ENCODE data around the gene SALL4. TPM values are rescaled to one million over a fixed set of nuclear protein-coding genes. Genes with fewer than 3 reads are reported as not detected.

Gene SALL4
- total RNA-seq, 2 donors from 2014 or later = 1.8 to 12.6 TPM

DNA sequence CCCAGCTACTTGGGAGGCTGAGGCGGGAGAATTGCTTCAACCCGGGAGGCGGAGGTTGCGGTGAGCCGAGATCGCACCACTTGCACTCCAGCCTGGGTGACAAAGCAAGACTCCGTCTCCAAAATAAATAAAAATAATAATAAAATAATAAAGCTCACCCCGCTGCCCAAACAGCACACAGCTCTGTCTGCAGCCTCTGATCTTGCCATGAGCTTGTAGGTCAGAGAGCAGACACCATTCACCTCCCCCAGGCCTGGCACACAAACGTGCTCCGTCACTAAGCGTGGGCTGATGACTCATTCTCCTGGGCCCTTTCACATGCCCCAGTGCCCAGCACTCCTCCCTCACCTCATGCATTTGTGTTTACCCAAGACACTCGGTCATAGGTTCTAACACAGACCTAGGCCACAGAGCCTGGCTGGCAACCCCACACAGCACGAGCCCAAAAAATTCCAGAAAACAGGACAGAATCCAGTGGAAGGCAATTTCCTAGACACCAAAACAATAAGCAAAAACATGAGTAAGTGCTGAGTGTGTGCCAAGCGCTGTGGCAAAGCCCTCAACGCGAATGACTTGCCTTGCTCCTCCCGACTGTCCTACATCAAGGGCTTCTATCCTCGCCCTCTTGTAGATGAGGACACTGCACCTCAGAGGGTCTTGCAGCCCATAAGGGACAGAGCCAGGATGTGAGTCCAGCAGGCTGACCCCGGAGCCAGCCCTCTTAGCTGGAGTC is 52.1 kb downstream of the SALL4 start:
- WGBS = 60% methylated on average over 19 of the region's 19 CpGs
- H3K4me1 ChIP-seq (replicated peaks) = peaks cover 13% of the 10 kb centered on the region
- peak; percentile 56 for DNase-seq (ENCODE audit: low spot score)

DNA sequence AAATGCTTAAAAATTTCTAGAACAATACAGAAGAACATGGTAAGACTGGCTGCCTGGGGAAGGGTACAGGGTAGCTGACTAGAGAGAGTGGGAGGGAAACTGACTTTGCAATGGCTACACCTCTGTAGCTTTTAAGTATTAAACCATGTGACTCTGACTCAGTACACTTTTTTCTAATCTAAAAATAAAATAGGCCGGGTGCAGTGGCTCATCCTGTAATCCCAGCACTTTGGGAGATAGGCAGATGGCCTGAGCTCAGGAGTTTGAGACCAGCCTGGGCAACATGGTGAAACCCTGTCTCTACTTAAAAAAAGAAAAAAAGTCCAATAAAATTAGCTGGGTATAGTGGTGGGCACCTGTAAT is 52.7 kb downstream of the SALL4 start:
- no peak overlapping the region for H3K4me3 ChIP-seq
- intact Hi-C loops (cut with DNase I) = no loop called here
- no peaks in the 10 kb centered on the region for H3K9me3 ChIP-seq
- WGBS = 45% methylated on average over 1 of the region's 1 CpG
- peaks cover 13% of the 10 kb centered on the region for H3K4me1 ChIP-seq (replicated peaks)
- H3K27me3 ChIP-seq (replicated peaks; ENCODE audit: insufficient read depth) = no peaks in the 10 kb centered on the region
- H3K36me3 ChIP-seq = no peaks in the 10 kb centered on the region
- TF ChIP-seq, protein P1, sequence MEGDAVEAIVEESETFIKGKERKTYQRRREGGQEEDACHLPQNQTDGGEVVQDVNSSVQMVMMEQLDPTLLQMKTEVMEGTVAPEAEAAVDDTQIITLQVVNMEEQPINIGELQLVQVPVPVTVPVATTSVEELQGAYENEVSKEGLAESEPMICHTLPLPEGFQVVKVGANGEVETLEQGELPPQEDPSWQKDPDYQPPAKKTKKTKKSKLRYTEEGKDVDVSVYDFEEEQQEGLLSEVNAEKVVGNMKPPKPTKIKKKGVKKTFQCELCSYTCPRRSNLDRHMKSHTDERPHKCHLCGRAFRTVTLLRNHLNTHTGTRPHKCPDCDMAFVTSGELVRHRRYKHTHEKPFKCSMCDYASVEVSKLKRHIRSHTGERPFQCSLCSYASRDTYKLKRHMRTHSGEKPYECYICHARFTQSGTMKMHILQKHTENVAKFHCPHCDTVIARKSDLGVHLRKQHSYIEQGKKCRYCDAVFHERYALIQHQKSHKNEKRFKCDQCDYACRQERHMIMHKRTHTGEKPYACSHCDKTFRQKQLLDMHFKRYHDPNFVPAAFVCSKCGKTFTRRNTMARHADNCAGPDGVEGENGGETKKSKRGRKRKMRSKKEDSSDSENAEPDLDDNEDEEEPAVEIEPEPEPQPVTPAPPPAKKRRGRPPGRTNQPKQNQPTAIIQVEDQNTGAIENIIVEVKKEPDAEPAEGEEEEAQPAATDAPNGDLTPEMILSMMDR (IDR thresholded peaks at IDR 0.05) = no peak
- TF ChIP-seq POLR2AphosphoS5 (IDR thresholded peaks at IDR 0.05) = peak; percentile 5
- DNase-seq (ENCODE audit: low spot score) = no peak
- peak overlapping the region in 1 of 2 donors; percentile 62 for H3K27ac ChIP-seq

More for the DNA sequence above, 52.1 kb downstream of the SALL4 start:
- Histone ChIP-seq H3K4me3 (no peak overlapping the region), H3K27me3 (replicated peaks; ENCODE audit: insufficient read depth) (no peaks in the 10 kb centered on the region), H3K9me3 (no peaks in the 10 kb centered on the region), H3K27ac (peak overlapping the region in 1 of 2 donors; percentile 62), H3K36me3 (no peaks in the 10 kb centered on the region)
- intact Hi-C loops (cut with DNase I) = no loop called here
- TF ChIP-seq POLR2AphosphoS5 (IDR thresholded peaks at IDR 0.05) (peak; percentile 74), POLR2A (IDR thresholded peaks at IDR 0.05) (no peak)
- TF ChIP-seq, protein P1 (IDR thresholded peaks at IDR 0.05) = no peak

DNA sequence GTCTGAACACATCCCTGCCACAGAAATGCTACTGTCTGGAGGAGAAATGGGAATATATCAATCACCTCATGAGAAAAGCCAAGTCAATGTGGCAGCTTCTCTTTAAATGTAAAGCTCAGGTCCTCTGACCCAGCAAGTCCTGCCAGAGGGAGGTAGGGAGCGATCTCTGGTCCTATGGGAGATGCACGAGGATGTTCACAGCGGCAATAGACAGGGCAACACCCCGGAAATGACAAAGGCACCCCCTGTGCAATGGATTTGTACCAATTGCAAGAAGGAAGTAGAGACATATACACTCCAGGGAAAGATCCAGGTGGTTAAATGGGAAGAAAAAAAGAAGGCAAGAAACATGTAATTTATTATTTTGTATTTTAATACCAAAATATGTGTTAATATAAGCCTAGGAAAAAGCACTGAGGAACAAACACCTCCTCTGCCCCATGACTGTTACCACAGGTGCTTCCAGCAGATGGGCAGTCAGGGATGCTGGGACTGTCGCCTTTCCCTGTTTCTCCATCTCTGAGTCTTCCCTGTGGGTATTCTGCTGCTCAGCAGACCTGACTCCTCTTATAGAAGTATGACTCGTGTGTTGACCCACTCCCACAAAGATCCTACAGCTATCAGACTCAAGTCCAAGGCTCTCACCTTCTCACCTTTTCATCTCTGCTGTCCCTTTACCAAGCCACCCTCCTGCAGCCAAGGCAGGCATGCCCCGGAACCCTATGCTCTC is 55.0 kb downstream of the SALL4 start:
- 89% methylated on average over 7 of the region's 7 CpGs for WGBS
- H3K4me1 ChIP-seq (replicated peaks) = peaks cover 8% of the 10 kb centered on the region
- no peak overlapping the region for H3K4me3 ChIP-seq
- intact Hi-C loops (cut with DNase I) = no loop called here
- H3K36me3 ChIP-seq = no peaks in the 10 kb centered on the region
- no peak for DNase-seq (ENCODE audit: low spot score)
- no peaks in the 10 kb centered on the region for H3K27me3 ChIP-seq (replicated peaks; ENCODE audit: insufficient read depth)
- no peaks in the 10 kb centered on the region for H3K9me3 ChIP-seq
- H3K27ac ChIP-seq = no peak overlapping the region
- TF ChIP-seq, protein P1 (IDR thresholded peaks at IDR 0.05) = no peak
- TF ChIP-seq POLR2AphosphoS5 (IDR thresholded peaks at IDR 0.05) (no peak), POLR2A (IDR thresholded peaks at IDR 0.05) (no peak)

DNA sequence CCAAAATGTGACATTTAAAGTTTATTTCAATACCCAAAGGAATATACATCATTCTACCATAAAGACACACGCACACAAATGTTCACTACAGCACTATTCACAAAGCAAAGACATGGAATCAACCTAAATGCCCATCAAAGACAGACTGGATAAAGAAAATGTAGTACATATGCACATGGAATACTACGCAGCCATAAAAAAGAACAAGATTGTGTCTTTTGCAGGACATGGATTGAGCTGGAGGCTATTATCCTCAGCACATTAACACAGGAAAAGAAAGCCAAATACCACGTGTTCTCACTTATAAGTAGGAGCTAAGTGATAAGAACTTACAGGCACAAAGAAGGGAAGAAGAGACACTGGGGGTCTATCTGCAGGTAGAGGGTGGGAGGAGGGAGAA is 56.5 kb downstream of the SALL4 start:
- intact Hi-C loops (cut with DNase I) = no loop called here
- Histone ChIP-seq H3K36me3 (no peaks in the 10 kb centered on the region), H3K4me1 (replicated peaks) (peaks cover 4% of the 10 kb centered on the region), H3K27ac (peak overlapping the region in 1 of 2 donors; percentile 83), H3K4me3 (no peak overlapping the region), H3K9me3 (no peaks in the 10 kb centered on the region), H3K27me3 (replicated peaks; ENCODE audit: insufficient read depth) (no peaks in the 10 kb centered on the region)
- DNase-seq (ENCODE audit: low spot score) = no peak
- WGBS = 95% methylated on average over 3 of the region's 3 CpGs
- no peak for TF ChIP-seq POLR2AphosphoS5 (IDR thresholded peaks at IDR 0.05)
- TF ChIP-seq, protein P1 (IDR thresholded peaks at IDR 0.05) = no peak
- TF ChIP-seq POLR2A (IDR thresholded peaks at IDR 0.05) = no peak

All from prostate gland (tissue), 2 donors.